ENCODE data around the gene KRTAP12-1. TPM values are rescaled to one million over a fixed set of nuclear protein-coding genes. Genes with fewer than 3 reads are reported as not detected.

The KRTAP12-1 gene
- total RNA-seq, 1 donor from 2014 or later, result not detected

GRCh38 chr21:44653123-44653522 is 28.8 kb downstream of the KRTAP12-1 start:
- peaks cover 6% of the 10 kb centered on the region for H3K9me3 ChIP-seq (ENCODE audit: insufficient read depth, low read depth, low read length)
- no peak overlapping the region for H3K27ac Mint-ChIP-seq (ENCODE audit: unreplicated experiment)
- no peak overlapping the region for H3K27ac ChIP-seq (ENCODE audit: low read depth, low read length)
- TF ChIP-seq CTCF (IDR thresholded peaks at IDR 0.05; ENCODE audit: insufficient read depth, low read depth, low read length) (no peak), EZH2 (IDR thresholded peaks at IDR 0.05; ENCODE audit: insufficient read depth, low read length) (no peak)
- H2AFZ ChIP-seq (ENCODE audit: low read depth, low read length), result no peak overlapping the region
- no peaks in the 10 kb centered on the region for H3K36me3 ChIP-seq (ENCODE audit: insufficient read depth, low read length)
- H3K79me2 ChIP-seq (ENCODE audit: insufficient read depth, low read length), result no peaks in the 10 kb centered on the region
- H3K4me1 ChIP-seq (ENCODE audit: insufficient read depth, low read length), result no peaks in the 10 kb centered on the region
- no peaks in the 10 kb centered on the region for H3K27me3 ChIP-seq (ENCODE audit: insufficient read depth, low read length)
- H3K4me3 ChIP-seq (ENCODE audit: insufficient read depth, low read depth, low read length), result no peak overlapping the region
- no peak overlapping the region for H3K9ac ChIP-seq (ENCODE audit: low read length)
- DNase-seq (ENCODE audit: low read depth) (no peak), FAIRE-seq (no peak)
- peaks cover 30% of the 10 kb centered on the region for H3K9me3 Mint-ChIP-seq (ENCODE audit: unreplicated experiment)
- no peaks in the 10 kb centered on the region for H3K4me1 Mint-ChIP-seq (ENCODE audit: low read depth, unreplicated experiment)
- H3K4me2 ChIP-seq (ENCODE audit: low read length), result no peak overlapping the region
- H3K4me3 Mint-ChIP-seq (ENCODE audit: unreplicated experiment), result no peak overlapping the region
- peaks cover 2% of the 10 kb centered on the region for H3K36me3 Mint-ChIP-seq (ENCODE audit: low read depth, unreplicated experiment)
- no peaks in the 10 kb centered on the region for H4K20me1 ChIP-seq (ENCODE audit: insufficient read depth, low read length)
- peaks cover 37% of the 10 kb centered on the region for H3K27me3 Mint-ChIP-seq (ENCODE audit: low read depth, unreplicated experiment)

- no peaks in the 10 kb centered on the region for H3K27me3 ChIP-seq (ENCODE audit: insufficient read depth, low read length)
- H3K4me3 ChIP-seq (ENCODE audit: insufficient read depth, low read depth, low read length), result no peak overlapping the region
- H3K9me3 ChIP-seq (ENCODE audit: insufficient read depth, low read depth, low read length), result peaks cover 6% of the 10 kb centered on the region
- H4K20me1 ChIP-seq (ENCODE audit: insufficient read depth, low read length), result no peaks in the 10 kb centered on the region
- peaks cover 24% of the 10 kb centered on the region for H3K9me3 Mint-ChIP-seq (ENCODE audit: unreplicated experiment)
- H3K36me3 ChIP-seq (ENCODE audit: insufficient read depth, low read length), result no peaks in the 10 kb centered on the region
- DNase-seq (ENCODE audit: low read depth), result no peak
- H3K27ac Mint-ChIP-seq (ENCODE audit: unreplicated experiment), result no peak overlapping the region
- no peak overlapping the region for H3K4me2 ChIP-seq (ENCODE audit: low read length)
- H3K79me2 ChIP-seq (ENCODE audit: insufficient read depth, low read length), result no peaks in the 10 kb centered on the region
- no peaks in the 10 kb centered on the region for H3K4me1 ChIP-seq (ENCODE audit: insufficient read depth, low read length)
- H3K4me3 Mint-ChIP-seq (ENCODE audit: unreplicated experiment), result no peak overlapping the region
- no peaks in the 10 kb centered on the region for H3K36me3 Mint-ChIP-seq (ENCODE audit: low read depth, unreplicated experiment)
- peaks cover 39% of the 10 kb centered on the region for H3K27me3 Mint-ChIP-seq (ENCODE audit: low read depth, unreplicated experiment)
- no peak overlapping the region for H3K9ac ChIP-seq (ENCODE audit: low read length)
- H2AFZ ChIP-seq (ENCODE audit: low read depth, low read length), result no peak overlapping the region
- H3K27ac ChIP-seq (ENCODE audit: low read depth, low read length), result no peak overlapping the region
- TF ChIP-seq EZH2 (IDR thresholded peaks at IDR 0.05; ENCODE audit: insufficient read depth, low read length), result no peak
- no peak for TF ChIP-seq CTCF (IDR thresholded peaks at IDR 0.05; ENCODE audit: insufficient read depth, low read depth, low read length)
- no peak for FAIRE-seq
- no peaks in the 10 kb centered on the region for H3K4me1 Mint-ChIP-seq (ENCODE audit: low read depth, unreplicated experiment)
Measured at GRCh38 chr21:44650973-44651675, 30.8 kb downstream of the KRTAP12-1 start.

- no peaks in the 10 kb centered on the region for H3K4me1 Mint-ChIP-seq (ENCODE audit: low read depth, unreplicated experiment)
Measured at GRCh38 chr21:44650265-44650972, 31.5 kb downstream of the KRTAP12-1 start.

More at GRCh38 chr21:44650265-44650972, 31.5 kb downstream of the KRTAP12-1 start:
- TF ChIP-seq EZH2 (IDR thresholded peaks at IDR 0.05; ENCODE audit: insufficient read depth, low read length) (no peak), CTCF (IDR thresholded peaks at IDR 0.05; ENCODE audit: insufficient read depth, low read depth, low read length) (no peak)
- FAIRE-seq (no peak), DNase-seq (ENCODE audit: low read depth) (no peak)
- Histone ChIP-seq H3K4me3 (ENCODE audit: insufficient read depth, low read depth, low read length) (no peak overlapping the region), H3K27me3 (ENCODE audit: insufficient read depth, low read length) (no peaks in the 10 kb centered on the region), H3K4me2 (ENCODE audit: low read length) (no peak overlapping the region), H3K4me1 (ENCODE audit: insufficient read depth, low read length) (no peaks in the 10 kb centered on the region), H3K9ac (ENCODE audit: low read length) (no peak overlapping the region), H3K79me2 (ENCODE audit: insufficient read depth, low read length) (no peaks in the 10 kb centered on the region), H3K27ac (ENCODE audit: low read depth, low read length) (no peak overlapping the region), H2AFZ (ENCODE audit: low read depth, low read length) (no peak overlapping the region), H4K20me1 (ENCODE audit: insufficient read depth, low read length) (no peaks in the 10 kb centered on the region), H3K36me3 (ENCODE audit: insufficient read depth, low read length) (no peaks in the 10 kb centered on the region), H3K9me3 (ENCODE audit: insufficient read depth, low read depth, low read length) (peaks cover 6% of the 10 kb centered on the region)
- Mint-ChIP-seq H3K4me3 (ENCODE audit: unreplicated experiment) (no peak overlapping the region), H3K9me3 (ENCODE audit: unreplicated experiment) (peaks cover 18% of the 10 kb centered on the region), H3K36me3 (ENCODE audit: low read depth, unreplicated experiment) (no peaks in the 10 kb centered on the region), H3K27ac (ENCODE audit: unreplicated experiment) (no peak overlapping the region), H3K27me3 (ENCODE audit: low read depth, unreplicated experiment) (peaks cover 35% of the 10 kb centered on the region)
